ENCODE data around the gene KLHDC4.

GRCh38 chr16:87705771-87706277 lies 60.0 kb downstream of the KLHDC4 start:
- TF ChIP-seq CTCF (IDR thresholded peaks at IDR 0.05; ENCODE audit: poor library complexity) (no peak), EZH2phosphoT487 (IDR thresholded peaks at IDR 0.05; ENCODE audit: low read depth, severe bottlenecking, unreplicated experiment) (no peak), EZH2 (IDR thresholded peaks at IDR 0.05; ENCODE audit: borderline replicate concordance) (no peak)

Data from hepatocyte (in vitro differentiated cells).